SK-N-SH treated with all-trans-retinoic acid at 6 μM for 48 hours (cell line): ENCODE results near the gene TLE4.

Source experiments
- CREB5 ChIP-seq: fragments of 250-450 bp; sonication (Bioruptor Pico); IDR thresholded peaks from 2 replicates; pipeline ENCODE4 v1.5.1; 2020; ENCODE audit warnings: low read depth, mild to moderate bottlenecking, moderate library complexity
- ESRRG ChIP-seq: fragments of 250-450 bp; sonication (Bioruptor Pico); IDR thresholded peaks from 2 replicates; pipeline ENCODE4 v1.6.1; 2021; ENCODE audit warnings: mild to moderate bottlenecking
- ISL1 ChIP-seq: fragments of 250-450 bp; sonication (Bioruptor Pico); IDR thresholded peaks from 2 replicates; pipeline ENCODE4 v2.1.2; 2022; ENCODE audit warnings: mild to moderate bottlenecking, moderate library complexity
- ZFP3 ChIP-seq: fragments of 250-450 bp; sonication (Bioruptor Pico); IDR thresholded peaks from 2 replicates; pipeline ENCODE4 v1.5.0; 2020; ENCODE audit warnings: mild to moderate bottlenecking, moderate library complexity
- ZFP30 ChIP-seq: fragments of 450-650 bp; formaldehyde crosslinking; IDR thresholded peaks from 2 replicates; pipeline ENCODE4 v1.5.0; 2022; ENCODE audit warnings: mild to moderate bottlenecking, moderate library complexity
- ZNF8 ChIP-seq: fragments of 450-650 bp; formaldehyde crosslinking; IDR thresholded peaks from 2 replicates; pipeline ENCODE4 v1.5.0; 2020; ENCODE audit warnings: mild to moderate bottlenecking, moderate library complexity
- TF ChIP-seq, protein P1 (sequence below): fragments of 250-450 bp; sonication (Bioruptor Pico); IDR thresholded peaks from 2 replicates; pipeline ENCODE4 v1.8.0; 2020; ENCODE audit warnings: mild to moderate bottlenecking, moderate library complexity, borderline replicate concordance

GRCh38 chr9:79581794-79582193 lies 10.0 kb downstream of the TLE4 start:
- TF ChIP-seq ESRRG (CRISPR knock-in tag) (no peak), ISL1 (CRISPR knock-in tag) (no peak), ZNF8 (no peak), CREB5 (no peak), ZFP30 (CRISPR knock-in tag) (no peak), ZFP3 (no peak)
- TF ChIP-seq, protein P1, sequence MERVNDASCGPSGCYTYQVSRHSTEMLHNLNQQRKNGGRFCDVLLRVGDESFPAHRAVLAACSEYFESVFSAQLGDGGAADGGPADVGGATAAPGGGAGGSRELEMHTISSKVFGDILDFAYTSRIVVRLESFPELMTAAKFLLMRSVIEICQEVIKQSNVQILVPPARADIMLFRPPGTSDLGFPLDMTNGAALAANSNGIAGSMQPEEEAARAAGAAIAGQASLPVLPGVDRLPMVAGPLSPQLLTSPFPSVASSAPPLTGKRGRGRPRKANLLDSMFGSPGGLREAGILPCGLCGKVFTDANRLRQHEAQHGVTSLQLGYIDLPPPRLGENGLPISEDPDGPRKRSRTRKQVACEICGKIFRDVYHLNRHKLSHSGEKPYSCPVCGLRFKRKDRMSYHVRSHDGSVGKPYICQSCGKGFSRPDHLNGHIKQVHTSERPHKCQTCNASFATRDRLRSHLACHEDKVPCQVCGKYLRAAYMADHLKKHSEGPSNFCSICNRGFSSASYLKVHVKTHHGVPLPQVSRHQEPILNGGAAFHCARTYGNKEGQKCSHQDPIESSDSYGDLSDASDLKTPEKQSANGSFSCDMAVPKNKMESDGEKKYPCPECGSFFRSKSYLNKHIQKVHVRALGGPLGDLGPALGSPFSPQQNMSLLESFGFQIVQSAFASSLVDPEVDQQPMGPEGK = no peak
